Stimulated activated CD8-positive, alpha-beta memory T cell treated with anti-CD3 and anti-CD28 coated beads, Interleukin-15, amount 100 ng/mL, for 1 hour (primary cell): ENCODE measurements around the gene LCORL.
"Not testable (repeated sequence)": the region's sequence is repeated elsewhere in the genome, so short reads cannot be mapped to it uniquely, and the experiment has no call there.

Experiments
- DNase-seq: peaks from one replicate; pipeline ENCODE4 v3.0.0-alpha.2; 2020; ENCODE audit warnings: low read depth

LCORL gene

DNA sequence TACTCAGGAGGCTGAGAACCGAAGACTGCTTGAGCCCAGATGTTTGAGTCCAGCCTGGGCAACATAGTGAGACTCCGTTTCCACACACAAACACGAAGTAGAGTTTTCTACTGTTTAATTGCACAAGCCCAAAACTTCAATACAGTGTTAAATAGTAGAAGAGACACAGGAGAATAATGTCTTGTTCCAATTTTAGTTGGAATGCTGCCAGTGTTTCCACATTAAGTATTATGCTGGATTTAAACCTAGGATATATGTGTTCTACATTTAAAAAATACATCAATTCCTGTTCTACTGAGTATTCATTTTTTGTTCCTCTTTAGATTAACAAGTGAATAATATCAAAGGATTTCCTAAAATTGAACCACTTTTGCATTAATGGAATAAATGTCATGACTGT lies 91.3 kb downstream of the LCORL start:
- DNase-seq = no peak

DNA sequence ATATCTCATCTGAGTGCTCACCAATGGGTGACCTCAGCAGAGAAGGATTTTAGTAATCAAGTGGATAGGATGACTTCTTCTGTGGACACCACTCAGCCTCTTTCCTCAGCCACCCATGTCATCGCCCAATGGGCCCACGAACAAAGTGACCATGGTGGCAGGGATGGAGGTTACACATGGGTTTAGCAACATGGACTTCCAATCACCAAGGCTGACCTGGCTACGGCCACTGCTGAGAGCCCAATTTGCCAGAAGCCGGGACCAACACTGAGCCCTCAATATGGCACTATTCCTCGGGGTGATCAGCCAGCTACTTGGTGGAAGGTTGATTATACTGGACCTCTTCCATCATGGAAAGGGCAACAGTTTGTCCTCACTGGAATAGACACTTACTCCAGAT lies 97.4 kb downstream of the LCORL start:
- DNase-seq = no peak

DNA sequence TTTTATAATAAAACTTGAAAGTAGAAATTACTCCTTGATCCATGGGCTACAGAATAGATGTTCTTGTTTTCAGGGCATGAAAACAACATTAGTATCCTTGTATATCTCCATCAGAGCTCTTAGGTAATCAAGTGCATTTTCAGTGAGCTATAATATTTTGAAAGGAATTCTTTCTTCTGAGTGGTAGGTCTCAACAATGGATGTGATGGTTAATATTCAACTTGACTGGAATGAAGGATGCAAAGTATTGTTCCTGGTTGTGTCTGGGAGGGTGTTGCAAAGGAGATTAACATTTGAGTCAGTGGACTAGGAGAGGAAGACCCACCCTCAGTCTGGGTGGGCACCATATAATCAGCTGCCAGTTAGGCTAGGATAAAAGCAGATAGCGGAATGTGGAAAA lies 100.1 kb downstream of the LCORL start:
- no peak for DNase-seq

DNA sequence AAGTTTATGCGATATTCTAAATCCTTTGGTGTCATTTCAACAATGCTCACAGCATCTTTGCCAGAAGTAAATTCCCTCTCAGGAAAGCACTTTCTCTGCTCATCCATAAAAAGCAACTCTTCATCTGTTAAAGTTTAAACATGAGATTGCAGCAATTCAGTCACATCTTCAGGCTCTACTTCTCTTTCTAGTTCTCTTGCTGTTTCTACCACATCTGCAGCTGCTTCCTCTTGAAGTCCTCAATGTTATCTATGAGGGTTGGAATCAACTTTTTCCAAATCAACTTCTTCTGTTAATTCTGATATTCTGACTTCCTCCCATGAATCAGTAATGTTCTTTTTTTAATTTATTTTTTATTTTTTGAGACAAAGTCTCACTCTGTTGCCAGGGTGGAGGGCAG lies 100.9 kb downstream of the LCORL start:
- DNase-seq = no peak

DNA sequence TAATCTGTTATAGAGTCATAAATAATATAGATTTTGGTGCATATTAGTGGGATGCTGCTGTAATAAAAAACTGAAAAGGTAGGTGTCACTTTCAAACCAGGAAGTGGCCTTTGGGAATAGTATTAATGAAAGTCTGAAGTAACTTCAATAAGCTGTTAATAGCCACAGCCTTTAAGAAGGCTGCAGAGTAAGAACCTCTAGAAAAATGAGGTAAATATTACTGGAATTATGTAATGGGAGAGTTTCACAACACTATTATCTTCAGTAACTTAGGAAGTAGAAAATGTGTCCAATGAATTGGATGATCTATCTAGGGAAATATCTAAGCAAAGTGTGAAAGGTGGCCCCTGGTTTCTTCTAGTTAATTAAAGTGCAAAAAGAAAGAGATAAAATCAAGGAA lies 106.1 kb downstream of the LCORL start:
- DNase-seq = no peak

DNA sequence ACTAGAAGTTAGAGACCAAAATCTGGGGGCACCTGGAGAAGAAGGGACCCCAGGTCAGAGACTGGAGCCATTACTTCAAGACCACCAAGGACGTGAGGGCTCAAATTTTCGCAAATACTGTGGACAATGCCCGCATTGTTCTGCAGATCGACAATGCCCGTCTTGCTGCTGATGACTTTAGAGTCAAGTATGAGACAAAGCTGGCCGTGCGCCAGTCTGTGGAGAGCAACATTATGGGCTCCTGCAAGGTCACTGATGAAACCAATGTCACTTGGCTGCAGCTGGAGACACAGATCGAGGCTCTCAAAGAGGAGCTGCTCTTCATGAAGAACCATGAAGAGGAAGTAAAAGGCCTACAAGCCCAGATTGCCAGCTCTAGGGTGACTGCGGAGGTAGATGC lies 109.5 kb downstream of the LCORL start:
- no peak for DNase-seq

DNA sequence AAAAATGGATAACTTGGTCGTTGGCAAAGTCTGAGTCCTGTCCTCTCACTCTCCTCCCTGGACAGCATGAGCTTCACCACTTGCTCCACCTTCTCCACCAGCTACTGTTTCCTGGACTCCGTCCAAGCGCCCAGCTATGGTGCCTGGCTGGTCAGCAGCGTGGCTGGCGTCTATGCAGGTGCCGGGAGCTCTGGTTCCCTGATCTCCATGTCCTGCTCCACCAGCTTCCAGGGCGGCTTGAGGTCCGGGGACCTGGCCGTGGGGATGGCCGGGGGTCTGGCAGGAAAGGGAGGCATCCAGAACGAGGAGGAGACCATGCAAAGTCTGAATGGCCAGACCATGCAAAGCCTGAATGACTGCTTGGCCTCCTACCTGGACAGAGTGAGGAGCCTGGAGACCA lies 109.9 kb downstream of the LCORL start:
- no peak for DNase-seq

DNA sequence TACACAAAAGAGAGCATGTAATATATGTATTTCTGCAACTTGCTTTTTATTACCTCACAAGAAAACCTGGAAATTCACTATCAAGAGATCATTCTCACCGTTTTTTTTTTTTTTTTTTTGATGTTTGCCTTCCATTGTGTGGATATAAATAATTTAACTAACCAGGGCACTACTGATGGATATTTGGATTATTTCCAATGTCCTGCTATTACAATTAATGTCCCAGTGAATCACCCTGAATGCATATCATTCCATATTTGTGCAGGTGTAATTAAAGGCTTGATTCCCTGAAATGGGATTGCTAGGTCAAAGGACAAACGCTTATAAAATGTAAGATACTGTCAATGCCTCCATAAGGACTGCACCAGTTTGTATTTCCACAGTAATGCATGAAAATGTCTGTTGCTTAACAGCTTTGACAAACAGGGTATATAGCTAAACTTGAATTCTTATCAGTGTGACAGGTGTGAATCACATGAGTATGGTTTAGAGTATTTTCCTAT lies 123.0 kb downstream of the LCORL start:
- DNase-seq = no peak

DNA sequence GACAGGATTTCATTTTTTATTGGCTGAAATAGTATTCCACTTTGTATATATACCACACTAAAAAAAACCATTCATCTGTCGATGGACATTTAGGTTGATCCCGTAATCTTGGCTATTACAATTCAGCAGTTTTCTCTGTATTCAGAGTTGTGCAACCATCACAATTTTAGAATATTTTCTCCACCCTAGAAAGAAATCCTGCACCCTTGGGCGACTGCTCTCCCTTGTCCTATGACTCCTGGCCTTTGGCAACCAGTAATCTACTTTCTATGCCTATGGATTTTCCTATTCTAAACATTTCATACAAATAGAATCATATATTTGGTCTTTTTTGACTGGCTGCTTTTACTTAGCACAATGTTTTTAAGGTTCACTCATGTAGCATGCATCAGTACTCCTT lies 126.1 kb downstream of the LCORL start:
- no peak for DNase-seq

DNA sequence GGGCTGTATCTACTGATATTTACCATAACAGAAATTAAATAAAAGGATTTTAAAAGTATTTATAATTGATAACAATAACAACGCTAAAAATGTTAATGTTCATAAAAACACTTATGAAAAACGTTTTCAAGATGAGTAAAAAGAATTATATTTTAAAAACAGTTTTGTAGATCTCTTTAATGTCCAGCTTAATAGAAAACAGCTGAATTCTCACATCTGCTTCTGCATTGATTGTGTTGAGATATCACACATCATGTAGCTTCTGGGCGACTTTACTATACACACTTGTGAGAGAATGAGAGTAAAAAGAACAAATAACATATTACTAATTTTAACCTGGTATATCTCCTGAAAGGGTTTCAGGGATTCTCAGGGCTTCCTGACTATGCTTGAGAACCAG lies 127.1 kb downstream of the LCORL start:
- DNase-seq = no peak

DNA sequence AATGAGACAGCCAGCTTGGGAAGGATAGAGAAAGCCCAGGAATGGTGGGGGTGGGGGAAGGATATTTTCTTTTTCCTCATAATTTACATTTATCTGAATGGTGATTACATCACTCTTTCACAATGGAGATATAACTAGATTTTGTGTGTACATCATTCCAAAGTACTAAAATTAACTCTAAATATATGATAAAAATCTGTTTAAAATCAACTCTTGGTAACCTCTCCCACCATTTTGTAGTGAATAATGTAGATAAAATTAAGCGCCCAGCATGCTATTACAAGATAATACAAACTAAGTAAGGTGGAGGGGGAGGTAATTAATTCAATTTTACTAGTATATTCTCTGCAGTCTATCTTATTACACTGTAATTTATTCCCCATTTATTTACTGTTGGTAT lies 131.9 kb downstream of the LCORL start:
- no peak for DNase-seq

DNA sequence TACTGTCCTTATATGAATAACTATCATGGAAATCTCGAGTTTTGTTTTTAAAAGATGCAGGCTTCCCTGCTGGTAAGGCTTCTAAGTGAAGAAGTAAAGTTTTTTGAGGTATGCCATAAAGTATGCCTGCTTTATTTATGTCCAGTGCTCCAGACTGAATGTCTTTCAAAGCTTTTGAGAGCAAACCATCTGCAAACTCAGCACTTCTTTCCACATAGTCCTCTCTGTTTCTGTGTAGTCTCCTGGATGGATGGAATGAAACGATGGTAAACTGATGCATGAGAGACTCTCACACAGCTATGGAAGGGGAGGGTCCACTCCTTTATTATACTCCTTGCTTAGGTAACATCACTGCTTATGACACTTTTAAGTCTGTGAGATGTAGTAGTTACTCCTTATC lies 137.0 kb downstream of the LCORL start:
- DNase-seq = no peak

DNA sequence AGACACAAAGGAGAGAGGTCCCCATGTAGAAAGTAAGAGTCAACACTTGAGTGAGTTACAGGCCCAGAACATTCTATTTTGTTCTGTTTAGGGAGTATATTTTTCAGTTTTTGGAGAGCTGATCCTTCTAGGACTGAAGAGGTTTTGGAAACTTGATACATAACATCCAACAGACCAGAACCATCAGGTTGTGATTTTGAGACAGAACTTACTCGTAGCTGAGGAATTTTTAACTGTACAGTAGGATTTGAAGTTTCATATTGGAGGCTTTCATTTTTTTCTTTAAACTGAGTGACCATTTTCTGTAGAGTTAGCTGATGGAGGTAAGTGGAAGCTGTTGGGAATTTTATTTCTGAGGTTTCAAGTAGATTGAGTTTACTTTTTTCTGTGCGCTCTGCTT lies 137.5 kb downstream of the LCORL start:
- DNase-seq = no peak

DNA sequence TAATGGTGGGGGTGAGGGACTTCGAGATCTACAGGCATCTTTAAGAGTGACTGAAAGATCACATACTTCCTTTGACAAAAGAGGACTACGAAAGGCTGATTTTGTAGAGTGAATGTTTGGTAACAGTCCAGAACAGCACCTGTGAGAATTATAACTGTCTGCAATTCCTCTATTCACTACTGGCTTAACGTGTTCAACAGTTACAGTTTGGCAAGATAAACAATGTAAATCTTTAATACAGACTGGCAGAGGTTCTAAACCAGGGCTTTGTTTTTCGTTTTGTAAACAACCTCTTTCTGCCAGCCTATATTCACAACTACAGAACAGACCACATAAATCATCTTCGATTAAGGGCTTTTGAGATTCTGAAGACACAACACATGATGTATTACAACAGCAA lies 143.9 kb downstream of the LCORL start:
- DNase-seq = no peak

DNA sequence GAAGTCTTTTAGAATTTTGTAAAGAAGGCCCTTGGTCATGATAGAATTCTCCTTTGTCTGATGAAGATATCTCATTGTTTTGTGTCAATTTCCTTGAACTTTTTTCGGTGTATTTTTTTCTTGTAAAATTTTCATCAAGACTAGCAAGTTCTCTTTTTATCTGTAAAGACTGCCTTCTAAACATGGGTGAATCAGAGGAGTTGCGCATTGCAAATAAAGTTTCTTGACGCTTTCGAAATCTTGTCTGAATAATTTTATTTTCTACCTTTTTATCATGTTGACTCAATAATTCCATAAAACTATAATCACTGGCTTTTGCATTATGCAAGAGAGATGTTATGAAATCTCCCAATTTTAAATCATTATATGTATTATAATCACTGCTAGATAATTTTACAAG lies 144.6 kb downstream of the LCORL start:
- no peak for DNase-seq

DNA sequence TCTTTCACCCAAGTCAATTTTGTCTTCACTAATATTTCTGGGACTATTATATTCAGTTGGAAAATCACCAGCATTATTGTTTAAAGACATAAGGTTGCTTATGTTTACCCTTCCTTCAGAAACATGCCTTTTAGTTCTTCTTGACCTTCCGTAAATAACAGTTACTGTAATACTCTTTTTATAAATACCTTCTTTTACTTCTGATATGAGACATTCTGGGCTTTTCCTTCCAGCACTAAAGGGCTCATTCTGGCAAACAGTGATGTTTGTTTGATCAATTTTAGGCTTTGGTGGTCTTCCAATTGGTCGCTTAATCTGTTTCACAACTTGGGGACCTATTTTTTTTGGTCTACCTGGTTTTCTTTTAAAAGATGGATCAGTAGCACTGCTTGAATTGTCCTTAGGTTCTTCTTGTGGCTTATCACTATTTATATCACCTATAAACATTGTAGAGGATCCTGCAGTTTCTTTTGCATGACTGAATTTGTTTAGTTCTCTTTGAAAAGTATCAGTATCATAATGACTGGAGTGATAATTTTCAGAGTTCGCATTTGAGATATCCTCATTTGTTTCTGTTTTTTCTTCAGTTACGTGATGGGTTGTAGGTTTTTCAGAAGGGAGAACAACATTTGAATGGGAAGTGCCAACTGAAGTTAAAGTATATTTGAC lies 146.0 kb downstream of the LCORL start:
- no peak for DNase-seq

DNA sequence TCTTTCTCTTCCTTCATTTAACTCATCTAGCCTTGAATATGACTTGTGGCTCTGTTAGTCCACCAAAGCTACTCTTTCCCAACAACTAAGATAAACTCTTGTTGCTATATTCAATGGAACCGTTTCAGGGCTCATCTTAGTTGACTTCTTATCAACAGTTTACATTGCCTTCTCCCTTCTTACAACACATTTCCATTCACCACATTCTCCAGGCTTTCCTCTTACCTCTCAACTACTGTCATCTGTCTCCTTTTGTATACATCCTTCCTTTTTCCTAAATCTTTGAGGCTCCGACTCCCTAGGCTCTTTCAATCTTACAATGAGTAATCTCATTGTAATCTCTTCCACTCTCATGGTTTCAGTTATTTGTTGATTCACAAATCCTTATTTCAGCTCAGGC lies 152.2 kb downstream of the LCORL start:
- no peak for DNase-seq

DNA sequence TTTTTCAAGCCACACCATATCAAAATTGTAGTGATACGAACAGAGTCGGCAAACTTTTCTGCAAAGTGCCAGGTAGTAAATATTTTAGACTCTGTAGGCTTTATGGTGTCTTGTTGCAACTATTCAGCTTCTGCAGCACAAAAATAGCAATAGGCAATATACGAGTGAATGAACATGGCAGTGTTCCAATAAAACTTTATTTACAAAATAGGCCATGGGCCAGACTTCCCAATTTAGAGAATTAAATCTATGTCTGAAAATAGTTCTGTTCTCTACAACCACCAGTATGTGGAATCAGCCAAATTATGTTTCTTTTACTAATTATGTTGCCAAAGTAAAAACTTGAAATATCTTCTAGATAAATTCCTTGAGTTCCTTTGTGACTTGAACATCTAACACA lies 154.3 kb downstream of the LCORL start:
- DNase-seq = no peak

DNA sequence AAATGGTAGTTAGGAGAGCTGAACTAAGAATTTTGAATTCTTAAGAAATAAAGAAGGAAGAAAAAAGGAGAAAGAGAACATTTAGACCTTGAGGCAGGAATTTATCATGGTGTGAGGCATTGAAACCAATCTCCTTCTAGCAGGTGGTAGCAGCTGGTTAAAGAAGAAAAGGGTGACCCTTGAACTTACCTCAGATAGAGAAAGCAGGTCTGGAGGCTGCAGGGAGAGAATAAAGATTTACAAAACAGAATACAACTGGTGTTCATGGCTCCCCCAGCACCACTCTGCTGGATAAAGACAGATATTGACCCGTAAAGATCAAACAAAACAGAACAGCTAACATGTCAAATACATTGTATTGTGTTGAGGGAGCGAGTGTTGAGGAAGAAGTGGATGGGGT lies 154.7 kb downstream of the LCORL start:
- no peak for DNase-seq

DNA sequence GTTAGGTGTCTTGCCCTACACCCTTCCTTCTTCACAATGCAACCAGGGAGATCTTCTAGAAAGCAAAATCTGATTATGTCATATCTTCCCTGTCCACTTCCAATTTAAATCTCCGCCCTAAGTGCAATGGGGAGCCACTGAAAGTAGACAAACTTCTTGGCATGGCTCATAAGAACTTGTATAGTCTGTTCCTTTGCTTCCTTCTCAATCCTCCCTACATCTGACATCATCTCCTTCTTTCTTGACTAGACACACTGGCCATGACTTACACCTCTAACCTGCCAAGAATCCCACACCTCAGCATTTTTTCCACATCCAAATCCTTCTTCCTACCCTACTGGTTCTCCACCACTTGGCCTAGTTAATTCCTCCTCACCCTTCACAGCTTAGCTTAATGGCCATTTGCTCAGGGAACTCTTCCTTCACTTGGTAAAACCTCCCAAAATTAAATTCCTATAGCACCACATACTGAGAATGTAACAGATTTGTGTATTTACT lies 155.6 kb downstream of the LCORL start:
- no peak for DNase-seq

DNA sequence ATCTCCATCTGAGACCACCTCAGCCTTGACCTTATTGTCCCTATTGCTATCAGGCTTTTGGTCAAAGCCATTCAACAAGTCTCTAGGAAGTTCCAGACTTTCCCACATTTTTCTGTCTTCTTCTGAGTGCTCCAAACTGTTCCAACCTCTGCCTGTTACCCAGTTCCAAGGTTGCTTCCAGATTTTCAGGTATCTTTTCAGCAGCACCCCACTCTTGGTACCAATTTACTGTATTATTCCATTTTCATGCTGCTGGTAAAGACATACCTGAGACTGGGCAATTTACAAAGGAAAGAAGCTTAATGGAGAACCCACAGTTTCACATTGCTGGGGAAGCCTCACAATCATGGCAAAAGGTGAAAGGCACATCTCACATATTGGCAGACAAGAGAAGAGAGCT lies 159.6 kb downstream of the LCORL start:
- DNase-seq = not testable (repeated sequence)

DNA sequence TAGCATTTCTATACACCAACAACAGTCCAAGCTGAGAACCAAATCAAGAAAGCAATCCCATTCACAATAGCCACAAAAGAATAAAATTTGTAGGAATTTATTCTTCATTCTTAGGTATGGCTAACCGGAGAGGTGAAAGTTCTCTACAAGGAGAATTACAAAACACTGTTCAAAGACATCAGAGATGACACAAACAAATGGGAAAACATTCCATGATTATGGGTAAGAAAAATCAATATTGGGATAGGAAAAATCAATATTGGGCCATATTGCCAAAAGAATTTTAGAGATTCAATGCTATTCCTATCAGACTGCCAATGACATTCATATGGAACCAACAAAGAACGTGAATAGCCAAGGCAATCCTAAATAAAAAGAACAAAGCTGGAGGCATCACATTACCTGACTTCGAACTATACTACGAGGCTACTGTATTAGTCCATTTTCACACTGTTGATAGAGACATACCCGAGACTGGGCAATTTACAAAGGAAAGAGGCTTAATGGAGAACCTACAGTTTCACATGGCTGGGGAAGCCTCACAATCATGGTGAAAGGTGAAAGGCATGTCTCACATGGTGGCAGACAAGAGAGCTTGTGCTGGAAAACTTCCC lies 161.7 kb downstream of the LCORL start:
- no peak for DNase-seq

DNA sequence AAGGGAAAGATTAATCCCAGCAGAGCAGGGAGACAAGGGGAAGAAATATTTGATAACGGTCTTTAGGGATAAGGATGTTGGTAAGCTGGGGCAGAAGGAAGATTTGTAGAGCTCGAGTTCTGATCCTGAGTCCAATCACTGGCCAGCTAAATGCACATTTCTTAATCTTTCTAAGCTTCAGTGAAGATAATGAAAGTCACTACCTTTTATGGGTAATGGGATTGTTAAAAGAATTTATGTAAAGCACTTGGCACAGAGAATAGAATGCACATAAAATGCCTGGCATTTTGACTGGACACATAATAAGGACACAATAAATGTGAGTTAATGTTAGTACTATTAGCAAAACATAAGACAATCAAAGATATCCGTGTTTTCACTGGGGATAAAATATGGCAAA lies 167.5 kb downstream of the LCORL start:
- DNase-seq = no peak

DNA sequence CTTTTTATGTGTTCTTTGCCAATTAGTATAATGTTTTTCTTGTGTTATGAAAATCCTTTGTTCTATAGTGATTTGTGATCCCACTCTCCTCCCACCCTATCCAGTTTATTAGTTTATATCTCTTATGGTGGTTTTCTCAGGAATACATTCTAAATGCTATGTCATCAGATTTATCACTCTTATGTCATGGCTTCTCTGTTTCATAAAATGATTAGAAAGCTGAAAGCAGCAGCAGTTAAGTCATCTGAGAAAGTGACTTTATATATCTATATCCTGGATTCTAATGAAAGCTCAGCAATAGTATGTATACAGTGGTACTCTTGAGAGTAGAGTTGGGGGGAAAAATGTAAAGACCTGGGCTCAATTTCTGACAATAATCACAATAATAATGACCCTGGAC lies 169.6 kb downstream of the LCORL start:
- DNase-seq = no peak
